GM18499 (cell line): Measurements from ENCODE around the gene PASK.

Experiments used
- ATAC-seq: cut with Tn5 transposase; IDR thresholded peaks from one replicate; pipeline ENCODE4 v1.9.1; 2021; ENCODE audit warnings: moderate number of reproducible peaks; ENCODE audit not compliant: insufficient read depth, unreplicated experiment

Gene PASK

DNA sequence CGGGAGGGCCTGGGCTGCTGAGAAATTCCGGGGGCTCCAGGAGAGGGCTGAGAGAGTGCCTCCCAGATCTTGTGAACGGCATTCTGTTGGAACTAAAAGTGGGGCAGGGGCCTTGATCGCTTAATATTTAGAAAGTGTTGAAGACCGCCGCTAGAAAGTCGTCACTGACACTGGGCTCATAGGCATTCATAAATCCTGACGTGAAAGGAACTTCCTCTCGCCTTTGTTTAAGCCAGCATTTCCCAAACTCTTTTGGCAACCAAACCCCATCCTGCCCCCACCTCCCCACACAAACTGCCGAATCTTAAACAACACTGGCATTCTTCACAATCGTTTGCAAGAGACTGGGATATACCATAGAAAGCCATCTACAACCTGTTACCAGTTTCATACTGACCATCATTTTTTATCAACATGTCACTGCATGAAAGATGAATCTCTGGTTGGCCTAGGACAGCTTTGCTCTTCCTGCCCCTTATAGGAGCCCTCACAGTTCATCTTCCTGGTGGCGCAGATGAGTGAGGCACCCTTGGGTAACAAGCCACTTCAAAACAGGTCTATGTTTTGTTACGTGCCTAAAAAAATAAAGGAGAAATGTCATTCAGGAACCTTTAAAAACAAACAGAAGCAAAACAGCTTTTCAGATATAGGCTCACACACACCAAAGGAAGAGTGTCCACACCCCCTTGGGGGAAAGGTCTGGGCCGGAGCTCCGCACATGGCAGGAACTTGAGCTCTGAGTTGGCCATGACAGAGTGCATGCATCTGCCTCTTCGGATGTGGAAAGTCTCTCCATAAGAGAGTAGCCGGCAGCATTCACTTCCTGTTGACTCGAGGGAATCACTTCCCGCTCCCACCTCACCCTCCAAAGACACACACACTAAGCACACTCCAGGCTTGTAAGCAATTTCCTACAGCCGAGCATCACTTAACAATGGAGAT lies 60.2 kb downstream of the PASK start:
- ATAC-seq: no peak

DNA sequence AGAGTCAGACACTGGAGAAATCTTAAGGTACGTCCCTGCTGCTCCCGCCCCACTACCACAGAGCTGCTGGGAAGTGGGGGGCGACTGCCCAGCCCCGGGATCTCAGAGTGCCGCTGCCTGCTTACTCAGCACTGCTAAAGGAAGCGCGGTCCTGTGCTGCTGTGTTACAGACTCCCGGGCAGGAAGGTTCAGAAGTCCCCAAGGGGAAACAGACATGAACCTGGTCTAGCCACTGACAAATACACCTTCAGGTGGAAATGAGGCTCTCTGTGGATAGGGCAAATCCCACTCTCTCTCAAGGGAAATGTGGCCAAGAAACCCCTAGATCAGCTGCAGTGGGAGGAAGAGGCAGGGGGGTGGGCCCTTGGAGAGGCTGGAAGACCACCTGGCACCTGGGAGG lies 60.9 kb downstream of the PASK start:
- peak; percentile 22 for ATAC-seq

DNA sequence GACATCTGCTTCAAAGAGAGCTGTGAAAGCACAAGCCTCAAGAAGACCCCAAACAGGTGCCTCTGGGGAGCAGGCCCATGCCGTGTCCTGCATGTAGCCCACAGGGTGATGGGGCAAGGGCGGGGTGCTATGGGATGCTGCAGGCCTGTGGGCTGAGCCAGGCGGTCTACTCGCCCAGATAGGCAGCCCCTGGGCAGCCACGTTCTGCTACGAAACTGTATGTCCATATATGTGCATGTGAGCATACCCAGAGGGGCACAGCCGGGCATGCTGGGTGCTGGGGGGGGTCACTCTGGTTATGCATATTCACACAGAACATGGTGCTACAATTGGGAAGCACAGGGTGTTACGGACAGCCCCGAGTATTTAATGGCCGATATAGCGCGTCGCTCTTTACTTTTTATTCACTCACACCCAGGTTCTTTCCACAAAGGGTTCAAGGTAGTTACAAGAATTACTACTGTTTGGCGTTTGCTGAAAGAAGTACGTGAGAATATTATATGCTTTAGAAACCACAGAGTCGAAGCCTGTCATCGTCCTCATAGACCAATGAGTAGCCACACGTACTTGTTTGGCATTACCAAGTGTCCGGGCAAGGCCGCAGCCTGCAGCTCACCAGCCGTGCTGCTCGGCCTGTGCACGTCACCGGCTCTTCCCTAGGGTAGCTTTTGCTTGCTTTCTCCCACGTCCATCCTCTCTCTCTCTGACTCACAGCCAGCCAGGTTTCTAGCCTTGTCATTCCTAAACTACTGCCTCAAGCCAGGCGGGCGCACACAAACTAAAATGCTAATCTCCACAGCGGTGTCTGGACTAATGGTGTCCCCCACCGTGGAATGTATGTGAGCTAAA lies 61.6 kb downstream of the PASK start:
- peak; percentile 54 for ATAC-seq

DNA sequence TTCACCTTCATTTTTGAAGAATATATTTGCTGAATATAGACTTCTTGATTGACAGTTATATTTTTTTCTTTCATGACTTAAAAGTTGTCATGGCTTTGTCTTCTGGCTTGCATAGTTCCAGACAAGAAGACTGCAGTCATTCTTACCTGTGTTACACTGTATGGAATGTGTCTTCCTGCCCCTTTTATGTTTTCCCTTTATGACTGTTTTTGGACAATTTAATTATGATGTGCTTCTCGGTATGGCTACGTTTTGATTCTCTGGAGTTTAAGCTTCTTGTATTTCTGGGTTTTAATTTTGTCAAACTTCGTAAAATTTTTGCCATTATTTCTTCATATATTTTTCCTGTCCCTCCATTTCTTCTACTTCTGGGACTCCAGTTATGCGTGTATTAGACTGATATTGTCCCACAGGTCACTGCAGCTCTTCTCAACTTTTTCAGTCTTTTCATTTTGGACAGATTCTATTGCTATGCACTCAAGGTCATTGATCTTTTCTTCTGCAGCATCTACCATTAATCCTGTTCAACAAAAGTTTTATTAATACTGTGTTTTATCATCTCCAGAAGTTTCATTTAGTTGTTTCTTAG lies 64.3 kb downstream of the PASK start:
- no peak for ATAC-seq

DNA sequence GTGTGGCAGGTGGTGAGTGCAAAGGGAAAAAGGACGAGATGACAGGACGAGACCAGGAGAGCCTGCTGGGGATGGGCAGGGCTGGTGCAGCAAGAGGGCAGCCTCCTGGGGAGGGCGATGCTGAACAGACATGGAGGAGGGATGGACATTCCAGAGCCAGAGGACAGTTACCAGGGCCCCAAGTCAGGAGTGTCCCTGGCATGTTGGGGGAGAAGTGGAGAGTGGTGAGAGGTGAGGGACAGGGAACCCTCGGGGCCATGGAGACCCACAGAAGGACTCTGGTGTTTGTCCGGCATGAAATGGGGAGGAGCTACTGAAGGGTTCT lies 66.2 kb downstream of the PASK start:
- ATAC-seq: no peak

DNA sequence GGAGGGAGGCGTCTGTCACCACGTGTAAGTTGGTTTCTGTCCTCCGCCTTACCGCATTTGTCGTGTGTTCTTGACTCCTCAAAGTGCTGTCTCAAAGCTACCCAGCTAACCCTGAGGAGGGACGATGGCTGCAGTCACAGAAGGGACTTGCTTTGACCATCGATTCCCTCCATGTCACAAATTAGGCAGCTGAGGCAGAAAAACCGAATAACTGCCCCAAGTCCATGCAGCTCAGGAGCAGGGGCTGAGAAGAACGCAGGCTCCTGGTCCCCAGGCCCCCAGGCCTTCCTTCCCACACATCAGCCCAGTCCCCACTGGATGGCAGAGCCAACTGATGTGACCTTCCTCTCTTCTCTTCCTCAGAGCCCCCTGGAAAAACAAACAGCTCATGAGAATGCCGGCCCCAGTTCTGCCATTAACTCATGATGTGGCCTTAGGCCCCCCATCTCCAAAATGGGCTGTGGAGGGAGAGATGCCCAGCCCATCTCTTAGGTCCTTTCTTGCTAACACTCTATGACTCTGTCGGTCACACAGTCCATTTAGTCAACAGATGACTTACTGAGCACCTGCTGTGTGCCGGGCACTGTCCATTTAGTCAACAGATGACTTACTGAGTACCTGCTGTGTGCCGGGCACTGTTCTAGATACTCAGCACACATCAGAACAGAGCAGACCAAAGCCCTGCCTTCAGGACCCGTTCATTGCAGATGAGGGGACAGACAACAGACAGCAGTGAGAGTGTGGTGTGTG lies 66.8 kb downstream of the PASK start:
- ATAC-seq: no peak

DNA sequence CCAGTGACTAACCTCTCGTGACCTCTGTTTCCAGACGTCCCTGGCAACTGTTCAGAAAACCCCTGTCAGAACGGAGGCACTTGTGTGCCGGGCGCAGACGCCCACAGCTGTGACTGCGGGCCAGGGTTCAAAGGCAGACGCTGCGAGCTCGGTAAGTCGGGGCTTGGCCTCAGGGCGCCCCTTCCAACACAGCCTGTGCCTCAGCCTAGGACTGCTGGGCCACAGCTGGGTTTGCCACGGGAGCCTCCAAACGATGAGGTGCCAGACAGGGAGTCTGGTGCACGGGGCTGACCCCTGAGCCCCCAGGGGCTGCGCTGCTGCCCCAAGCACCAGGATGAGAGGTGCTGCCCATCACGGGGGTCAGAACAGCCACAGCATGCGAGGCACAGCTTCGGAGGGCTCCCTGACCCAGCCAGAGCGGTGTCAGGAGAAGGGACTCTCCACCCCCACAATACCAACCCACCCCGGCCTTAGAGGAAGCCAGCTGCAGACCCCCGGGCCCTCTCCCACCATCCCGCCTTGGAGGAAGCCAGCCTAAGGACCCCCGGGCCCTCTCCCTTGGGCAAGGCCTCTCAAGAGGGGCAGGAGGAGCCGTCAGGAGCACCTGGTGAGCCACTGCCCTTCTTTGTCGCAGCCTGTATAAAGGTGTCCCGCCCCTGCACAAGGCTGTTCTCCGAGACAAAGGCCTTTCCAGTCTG lies 67.5 kb downstream of the PASK start:
- no peak for ATAC-seq

DNA sequence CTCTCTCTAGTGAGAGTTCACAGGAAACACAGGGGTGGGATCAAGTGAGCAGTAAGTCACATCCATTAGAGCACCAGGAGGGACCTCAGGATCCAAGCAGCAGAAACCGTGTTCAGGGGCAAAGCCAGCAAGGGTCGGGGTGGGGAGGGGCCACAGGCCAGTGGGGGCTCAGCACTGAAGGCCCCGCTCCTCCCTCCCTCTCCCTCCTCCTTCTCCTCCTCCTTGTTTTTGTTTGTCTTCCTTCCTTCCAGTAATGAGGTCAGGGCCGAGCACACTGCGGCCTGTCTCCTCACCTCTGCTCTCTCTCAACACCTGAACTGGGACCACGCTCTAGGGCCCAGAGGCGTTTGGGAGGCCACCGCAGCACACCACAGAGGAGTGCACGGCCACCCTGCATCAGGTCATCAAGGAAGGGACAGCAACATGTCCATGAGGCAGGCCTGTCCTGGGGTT lies 68.1 kb downstream of the PASK start:
- no peak for ATAC-seq

DNA sequence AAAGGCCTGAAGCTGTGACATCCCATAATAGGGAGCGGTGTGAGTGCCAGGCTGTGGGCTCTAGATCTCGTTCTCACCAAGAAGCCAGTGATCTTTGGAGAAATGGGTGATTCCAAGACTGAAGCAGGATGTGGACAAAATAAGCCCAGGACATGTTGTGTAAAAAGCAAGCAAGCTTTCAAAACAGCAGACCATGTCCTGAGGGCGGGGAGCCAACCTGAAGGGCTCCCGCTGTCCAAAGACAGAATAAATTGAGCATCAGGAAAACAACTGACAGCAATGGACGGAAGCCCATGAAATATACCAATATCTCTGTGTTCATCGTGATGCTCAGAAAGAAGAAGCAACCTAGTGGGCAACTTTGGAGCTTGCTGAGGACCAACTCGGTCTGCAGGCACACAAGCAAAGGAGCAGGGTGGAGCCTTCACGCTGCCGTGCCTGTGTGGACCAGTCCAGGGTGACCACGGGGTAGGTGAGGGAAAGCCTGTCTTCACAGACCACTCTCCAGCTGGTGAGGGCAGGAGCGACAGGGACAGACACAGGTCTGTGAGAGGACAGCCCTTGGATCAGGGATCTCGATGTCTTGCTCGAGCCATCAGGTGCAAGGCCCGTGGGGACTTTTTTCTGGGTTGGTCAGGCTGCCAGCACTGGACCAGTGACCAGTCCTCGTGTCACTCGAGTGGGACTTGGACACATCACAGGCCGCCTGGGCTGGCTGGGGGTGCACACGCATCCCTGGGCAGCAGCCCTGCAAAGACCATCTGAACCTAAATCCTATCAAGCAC lies 68.7 kb downstream of the PASK start:
- no peak for ATAC-seq

DNA sequence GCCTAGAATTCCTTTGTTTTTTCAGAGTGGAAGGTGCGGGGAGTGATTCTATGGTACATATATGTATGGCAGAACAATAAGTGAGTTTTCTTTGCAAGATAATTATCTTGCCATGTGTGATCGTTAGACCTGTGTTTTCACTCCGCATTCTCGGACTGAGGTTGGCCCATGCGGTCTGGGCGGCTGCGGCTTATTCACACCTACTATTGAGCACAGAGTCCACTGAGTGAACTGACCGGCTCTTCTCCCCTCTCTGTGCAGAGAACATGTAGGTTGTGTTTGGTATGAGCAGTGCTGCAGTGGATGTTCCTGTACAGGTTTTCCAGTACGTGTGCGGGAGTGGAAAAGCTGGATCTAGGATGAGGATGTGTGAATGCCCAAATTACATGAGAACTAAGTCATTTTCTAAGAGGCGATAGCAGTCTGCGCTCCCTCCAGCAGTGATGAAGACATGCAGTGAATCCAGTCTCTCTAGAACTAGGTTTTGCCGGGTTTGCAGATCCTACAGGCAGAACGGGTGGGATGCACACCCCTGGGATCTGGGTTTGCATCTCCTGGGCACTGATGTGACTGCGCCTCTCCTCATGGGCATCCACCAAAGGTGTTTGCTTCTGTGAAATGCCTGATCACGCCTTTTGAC lies 74.3 kb downstream of the PASK start:
- no peak for ATAC-seq

DNA sequence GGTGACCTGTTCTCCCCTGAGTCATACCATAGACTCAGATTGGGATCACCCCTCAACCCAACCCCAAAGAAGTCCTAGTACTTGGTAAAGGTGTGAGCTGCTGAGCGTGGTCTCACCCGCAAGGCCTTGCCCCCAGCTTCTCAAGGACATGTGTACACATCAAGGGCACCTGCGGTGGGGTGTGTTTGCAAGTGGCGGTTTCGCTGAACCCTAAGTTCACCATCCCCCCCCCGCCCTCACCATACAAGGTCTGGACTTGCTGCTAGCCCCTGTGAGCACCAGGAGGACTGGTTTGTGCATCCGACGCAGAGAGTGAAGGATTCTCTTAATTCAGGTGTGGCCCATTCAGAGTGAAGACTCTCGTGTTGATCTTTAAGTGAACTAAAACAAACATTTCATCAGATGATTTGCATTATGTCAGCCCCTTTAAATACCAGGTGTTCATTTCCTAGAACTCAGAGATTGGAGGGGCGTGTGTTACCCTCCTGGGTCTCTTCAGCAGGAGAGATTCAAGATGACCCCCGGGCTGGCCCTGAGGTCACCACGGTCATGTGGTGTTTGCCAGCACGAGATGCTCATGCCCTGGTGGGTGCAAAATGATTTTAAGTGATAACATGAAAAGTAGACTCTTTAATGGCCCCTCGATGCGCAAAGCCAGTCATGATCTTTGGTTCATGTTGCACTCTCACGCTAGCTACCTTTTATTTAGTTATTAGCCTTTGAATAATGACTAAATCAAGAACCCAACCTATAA lies 75.0 kb downstream of the PASK start:
- no peak for ATAC-seq

DNA sequence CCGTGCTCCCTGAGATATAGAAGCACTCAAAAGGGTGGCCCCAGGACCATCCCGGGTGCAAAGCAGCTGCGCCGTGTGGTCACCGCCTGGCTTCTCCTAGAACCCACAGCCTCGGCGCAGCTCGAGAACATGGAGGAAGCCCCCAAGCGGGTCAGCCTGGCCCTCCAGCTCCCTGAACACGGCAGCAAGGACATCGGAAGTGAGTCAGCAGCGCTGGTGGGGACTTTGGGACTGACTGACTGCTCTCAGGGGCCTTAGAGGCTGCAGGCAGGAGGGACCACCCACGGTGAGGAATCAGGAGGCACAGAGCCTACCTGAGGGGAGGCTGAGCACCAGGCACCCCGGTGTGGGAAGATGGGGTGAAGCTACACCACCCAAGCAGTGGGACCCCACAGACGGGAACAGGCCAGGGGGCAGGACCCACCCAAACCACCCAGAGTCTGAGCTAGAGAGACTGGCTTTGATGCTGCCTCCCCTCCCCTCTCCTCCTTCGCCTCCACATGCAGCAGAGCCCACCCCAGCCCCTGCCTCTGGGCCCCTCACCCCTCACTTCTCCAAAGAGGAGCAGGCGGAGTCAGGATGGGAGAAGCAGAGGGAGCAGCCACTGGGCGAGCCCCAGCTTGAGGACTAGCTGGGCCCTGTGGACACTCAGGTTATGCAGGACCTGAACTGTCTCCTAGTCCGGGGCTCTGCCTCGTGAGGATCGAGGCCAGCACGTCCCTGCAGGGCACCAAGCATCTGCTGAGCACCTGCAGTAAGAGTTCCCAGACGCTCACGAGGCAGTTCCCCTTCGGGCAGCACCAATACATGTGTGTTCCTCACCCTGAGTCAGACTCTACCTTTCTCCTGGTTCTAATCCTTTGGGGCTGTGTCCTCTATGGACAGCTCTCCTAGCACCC lies 75.9 kb downstream of the PASK start:
- no peak for ATAC-seq

DNA sequence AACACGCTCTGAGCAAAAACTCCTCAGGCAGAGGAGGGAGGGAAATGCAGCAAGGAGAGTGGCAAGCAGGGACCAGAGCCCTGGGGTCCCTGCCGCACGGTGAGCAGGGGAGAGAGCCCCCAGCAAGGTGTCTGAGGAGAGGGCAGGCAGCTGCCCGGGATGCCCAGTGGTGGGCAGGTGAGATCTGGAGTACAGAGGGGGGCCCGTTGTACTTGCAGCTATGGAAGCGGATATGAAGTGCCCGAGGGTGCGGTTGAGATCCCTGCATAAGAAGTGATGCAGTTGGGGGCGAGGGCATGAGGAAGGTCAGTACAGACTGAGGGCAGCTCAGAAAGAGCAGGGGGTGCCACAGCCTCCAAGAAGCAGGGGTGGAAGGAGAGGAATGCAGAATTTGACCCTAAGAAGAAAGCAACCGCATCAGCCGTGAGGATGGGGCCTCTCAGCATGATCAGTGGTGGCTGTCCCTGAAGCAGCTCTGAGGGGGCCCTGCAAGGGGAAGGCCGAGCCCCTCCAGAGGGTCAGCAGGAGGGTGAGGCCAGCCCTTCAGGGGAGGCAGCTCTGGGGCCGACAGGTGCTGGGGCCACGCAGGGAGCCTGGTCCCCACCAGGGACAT lies 76.6 kb downstream of the PASK start:
- no peak for ATAC-seq

DNA sequence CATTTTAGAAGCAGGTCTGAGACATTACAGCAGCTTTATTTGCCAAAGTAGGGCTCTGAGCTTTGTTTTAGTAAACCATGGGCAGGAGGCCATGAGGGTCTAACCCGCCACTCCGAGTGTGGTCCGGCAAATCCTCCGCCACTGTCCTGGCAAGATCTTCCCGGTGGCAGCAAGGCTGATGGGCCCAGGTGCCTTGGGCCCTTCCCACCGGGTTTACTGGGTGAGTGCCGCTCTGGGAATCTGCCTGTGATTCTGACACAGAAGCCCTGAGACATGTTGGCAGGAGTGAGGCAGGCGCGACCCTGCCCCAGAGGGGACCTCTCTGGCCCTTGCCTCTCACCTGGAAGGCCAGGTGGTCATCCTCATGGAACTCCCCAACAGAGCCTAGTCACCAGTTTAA lies 77.1 kb downstream of the PASK start:
- ATAC-seq: no peak

DNA sequence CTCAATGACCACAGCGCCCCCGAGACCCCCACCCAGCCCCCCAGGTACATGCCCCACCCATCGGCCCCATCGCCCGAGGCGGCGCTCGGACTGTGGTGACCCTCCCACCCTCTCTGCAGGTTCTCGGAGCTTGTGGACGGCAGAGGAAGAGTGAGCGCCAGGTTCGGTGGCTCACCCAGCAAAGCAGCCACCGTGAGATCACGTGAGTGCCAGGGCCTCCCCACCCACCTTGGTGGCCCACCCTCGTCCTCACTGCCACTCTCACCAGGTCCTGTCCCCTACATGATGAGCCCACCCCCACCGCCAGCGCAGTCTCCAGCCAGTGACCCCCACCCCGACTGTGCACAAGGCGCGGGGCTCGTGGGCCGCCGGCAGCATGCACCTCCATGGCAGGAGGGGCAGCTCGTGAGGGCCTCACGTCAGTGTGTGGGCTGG lies 77.6 kb downstream of the PASK start:
- no peak for ATAC-seq
